Loucy (cell line): ENCODE data around the gene TMEM271.

Experiments
- H2AFZ ChIP-seq: fragments of 200-600 bp; sonication (generic); 2 replicates; pipeline ENCODE4 v1.6.0; 2016; ENCODE audit warnings: antibody characterized with exemption, mild to moderate bottlenecking, low read length, moderate library complexity
- H3F3A ChIP-seq: fragments of 200-600 bp; 2 replicates; pipeline ENCODE4 v1.6.0; 2016; ENCODE audit warnings: antibody characterized with exemption, low read depth, mild to moderate bottlenecking
- H3K27me3 ChIP-seq: fragments of 200-600 bp; sonication (generic); 2 replicates; pipeline ENCODE4 v1.6.1; 2014; ENCODE audit warnings: low read length, mild to moderate bottlenecking; ENCODE audit not compliant: insufficient read depth, poor library complexity, severe bottlenecking
- H3K36me3 ChIP-seq: fragments of 200-600 bp; sonication (generic); 2 replicates; pipeline ENCODE4 v1.6.1; 2016; ENCODE audit warnings: low read length; ENCODE audit not compliant: insufficient read depth
- H3K4me1 ChIP-seq: fragments of 200-600 bp; sonication (generic); 2 replicates; pipeline ENCODE4 v1.5.1; 2014; ENCODE audit warnings: low read length, mild to moderate bottlenecking; ENCODE audit not compliant: insufficient read depth, poor library complexity, severe bottlenecking
- H3K4me2 ChIP-seq: fragments of 200-600 bp; sonication (generic); 2 replicates; pipeline ENCODE4 v1.6.0; 2014; ENCODE audit warnings: antibody characterized with exemption, low read length, low read depth, mild to moderate bottlenecking; ENCODE audit not compliant: poor library complexity, severe bottlenecking
- H3K4me3 ChIP-seq: fragments of 200-600 bp; sonication (generic); 2 replicates; pipeline ENCODE4 v1.5.1; 2014; ENCODE audit warnings: low read length, mild to moderate bottlenecking, mixed read lengths; ENCODE audit not compliant: poor library complexity, severe bottlenecking
- H3K79me2 ChIP-seq: fragments of 200-600 bp; sonication (generic); 2 replicates; pipeline ENCODE4 v1.6.1; 2014; ENCODE audit warnings: low read length; ENCODE audit not compliant: insufficient read depth
- H3K9ac ChIP-seq: fragments of 200-600 bp; sonication (generic); 2 replicates; pipeline ENCODE4 v1.6.0; 2014; ENCODE audit warnings: mild to moderate bottlenecking, low read depth, low read length, moderate library complexity; ENCODE audit not compliant: poor library complexity, severe bottlenecking
- H3K9me2 ChIP-seq: fragments of 200-600 bp; sonication (generic); replicated peaks from 2 replicates; pipeline ENCODE4 v1.6.1; 2016; ENCODE audit warnings: low read depth, low read length, mixed read lengths
- H3K9me3 ChIP-seq: fragments of 200-600 bp; sonication (generic); 2 replicates; pipeline ENCODE4 v1.6.1; 2014; ENCODE audit warnings: mild to moderate bottlenecking, antibody characterized with exemption, low read length, low read depth; ENCODE audit not compliant: insufficient read depth
- H4K20me1 ChIP-seq: fragments of 200-600 bp; sonication (generic); 2 replicates; pipeline ENCODE4 v1.6.0; 2014; ENCODE audit warnings: antibody characterized with exemption, low read length, mild to moderate bottlenecking; ENCODE audit not compliant: insufficient read depth, poor library complexity, severe bottlenecking
- EZH2phosphoT487 ChIP-seq: fragments of 200-600 bp; IDR thresholded peaks from 2 replicates; pipeline ENCODE4 v1.6.1; 2018; ENCODE audit warnings: antibody characterized with exemption, mild to moderate bottlenecking, moderate library complexity, borderline replicate concordance
- TF ChIP-seq, protein P1 (sequence below): fragments of 200-600 bp; sonication (generic); conservative IDR thresholded peaks from 2 replicates; pipeline ENCODE4 v1.5.1; 2014; ENCODE audit warnings: mild to moderate bottlenecking, antibody characterized with exemption, low read length

Gene TMEM271, protein sequence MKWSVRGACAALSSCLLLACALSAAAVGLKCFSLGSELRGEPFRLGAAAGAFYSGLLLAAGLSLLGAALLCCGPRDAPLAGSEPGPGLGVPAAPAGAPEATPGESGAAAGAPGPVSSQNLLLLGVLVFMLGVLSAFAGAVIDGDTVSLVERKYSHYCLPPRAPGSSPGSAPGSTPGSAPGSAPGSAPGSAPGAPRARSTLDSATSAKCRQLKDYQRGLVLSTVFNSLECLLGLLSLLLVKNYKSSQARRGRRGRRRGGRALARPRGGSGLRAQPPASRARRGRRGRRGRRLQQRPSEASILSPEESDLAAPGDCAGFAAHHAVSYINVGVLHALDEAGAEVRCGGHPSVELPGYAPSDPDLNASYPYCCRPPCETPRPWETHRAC

DNA sequence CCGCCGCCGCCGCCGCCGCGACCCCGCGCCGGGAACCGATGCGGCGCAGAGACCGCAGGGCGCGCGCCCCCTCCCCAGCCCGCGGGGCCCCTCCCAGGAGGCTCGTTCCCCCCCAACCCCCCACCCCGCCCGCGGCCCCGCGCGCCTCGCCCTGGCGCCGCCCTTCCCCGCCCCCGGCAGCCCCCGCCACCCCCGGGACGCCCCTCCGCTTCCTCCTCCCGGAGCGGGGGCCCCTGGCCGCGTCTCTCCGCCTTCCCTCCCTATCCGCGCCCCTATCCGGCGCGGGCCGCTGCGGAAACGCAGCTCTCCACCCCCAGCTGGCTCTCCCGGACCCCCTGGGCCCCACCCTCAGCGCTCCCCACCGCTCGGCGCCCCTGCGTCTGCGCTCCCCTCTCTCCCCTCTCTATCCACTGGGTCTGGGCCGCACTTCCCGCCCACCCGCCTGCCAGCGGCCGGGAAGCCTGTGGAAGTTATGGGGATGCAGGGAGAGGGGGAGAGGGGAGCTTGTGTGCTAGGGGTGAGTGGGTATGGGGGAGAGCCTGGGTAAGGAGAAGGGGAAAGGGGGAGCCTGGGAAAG lies at the start of gene TMEM271:
Gene TMEM271, minus strand, starts transcription at position 51 of the 577 bp plus-strand sequence. CDS start 233 bp downstream, outside the sequence.
- Histone ChIP-seq H3K9ac (no peak within 1 kb of the TSS), H3K9me2 (no peaks in the 10 kb centered on the region), H3K4me1 (no peaks in the 10 kb centered on the region), H3F3A (no peaks in the 10 kb centered on the region), H2AFZ (no peak within 1 kb of the TSS), H4K20me1 (no peaks in the 10 kb centered on the region), H3K4me2 (no peak within 1 kb of the TSS), H3K36me3 (no peaks in the 10 kb centered on the region), H3K79me2 (no peaks in the 10 kb centered on the region), H3K27me3 (no peaks in the 10 kb centered on the region), H3K9me3 (peaks cover 13% of the 10 kb centered on the region; the same call in 1 of the 2 replicates), H3K4me3 (no peak within 1 kb of the TSS)
- TF ChIP-seq, protein P1, sequence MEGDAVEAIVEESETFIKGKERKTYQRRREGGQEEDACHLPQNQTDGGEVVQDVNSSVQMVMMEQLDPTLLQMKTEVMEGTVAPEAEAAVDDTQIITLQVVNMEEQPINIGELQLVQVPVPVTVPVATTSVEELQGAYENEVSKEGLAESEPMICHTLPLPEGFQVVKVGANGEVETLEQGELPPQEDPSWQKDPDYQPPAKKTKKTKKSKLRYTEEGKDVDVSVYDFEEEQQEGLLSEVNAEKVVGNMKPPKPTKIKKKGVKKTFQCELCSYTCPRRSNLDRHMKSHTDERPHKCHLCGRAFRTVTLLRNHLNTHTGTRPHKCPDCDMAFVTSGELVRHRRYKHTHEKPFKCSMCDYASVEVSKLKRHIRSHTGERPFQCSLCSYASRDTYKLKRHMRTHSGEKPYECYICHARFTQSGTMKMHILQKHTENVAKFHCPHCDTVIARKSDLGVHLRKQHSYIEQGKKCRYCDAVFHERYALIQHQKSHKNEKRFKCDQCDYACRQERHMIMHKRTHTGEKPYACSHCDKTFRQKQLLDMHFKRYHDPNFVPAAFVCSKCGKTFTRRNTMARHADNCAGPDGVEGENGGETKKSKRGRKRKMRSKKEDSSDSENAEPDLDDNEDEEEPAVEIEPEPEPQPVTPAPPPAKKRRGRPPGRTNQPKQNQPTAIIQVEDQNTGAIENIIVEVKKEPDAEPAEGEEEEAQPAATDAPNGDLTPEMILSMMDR: no peak
- no peak for TF ChIP-seq EZH2phosphoT487

DNA sequence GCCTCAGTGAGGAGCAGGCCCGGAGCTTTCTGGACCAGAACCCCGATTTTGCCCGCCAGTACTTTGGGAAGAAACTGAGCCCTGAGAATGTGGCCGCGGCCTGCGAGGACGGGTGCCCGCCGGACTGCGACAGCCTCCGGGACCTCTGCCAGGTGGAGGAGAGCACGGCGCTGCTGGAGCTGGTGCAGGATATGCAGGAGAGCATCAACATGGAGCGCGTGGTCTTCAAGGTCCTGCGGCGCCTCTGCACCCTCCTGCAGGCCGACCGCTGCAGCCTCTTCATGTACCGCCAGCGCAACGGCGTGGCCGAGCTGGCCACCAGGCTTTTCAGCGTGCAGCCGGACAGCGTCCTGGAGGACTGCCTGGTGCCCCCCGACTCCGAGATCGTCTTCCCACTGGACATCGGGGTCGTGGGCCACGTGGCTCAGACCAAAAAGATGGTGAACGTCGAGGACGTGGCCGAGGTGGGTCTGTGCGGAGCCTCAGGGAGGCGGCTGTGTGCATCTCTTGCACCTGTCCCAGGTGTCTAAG lies 49.6 kb upstream of the TMEM271 start:
- TF ChIP-seq EZH2phosphoT487: no peak
- TF ChIP-seq, protein P1: no peak

DNA sequence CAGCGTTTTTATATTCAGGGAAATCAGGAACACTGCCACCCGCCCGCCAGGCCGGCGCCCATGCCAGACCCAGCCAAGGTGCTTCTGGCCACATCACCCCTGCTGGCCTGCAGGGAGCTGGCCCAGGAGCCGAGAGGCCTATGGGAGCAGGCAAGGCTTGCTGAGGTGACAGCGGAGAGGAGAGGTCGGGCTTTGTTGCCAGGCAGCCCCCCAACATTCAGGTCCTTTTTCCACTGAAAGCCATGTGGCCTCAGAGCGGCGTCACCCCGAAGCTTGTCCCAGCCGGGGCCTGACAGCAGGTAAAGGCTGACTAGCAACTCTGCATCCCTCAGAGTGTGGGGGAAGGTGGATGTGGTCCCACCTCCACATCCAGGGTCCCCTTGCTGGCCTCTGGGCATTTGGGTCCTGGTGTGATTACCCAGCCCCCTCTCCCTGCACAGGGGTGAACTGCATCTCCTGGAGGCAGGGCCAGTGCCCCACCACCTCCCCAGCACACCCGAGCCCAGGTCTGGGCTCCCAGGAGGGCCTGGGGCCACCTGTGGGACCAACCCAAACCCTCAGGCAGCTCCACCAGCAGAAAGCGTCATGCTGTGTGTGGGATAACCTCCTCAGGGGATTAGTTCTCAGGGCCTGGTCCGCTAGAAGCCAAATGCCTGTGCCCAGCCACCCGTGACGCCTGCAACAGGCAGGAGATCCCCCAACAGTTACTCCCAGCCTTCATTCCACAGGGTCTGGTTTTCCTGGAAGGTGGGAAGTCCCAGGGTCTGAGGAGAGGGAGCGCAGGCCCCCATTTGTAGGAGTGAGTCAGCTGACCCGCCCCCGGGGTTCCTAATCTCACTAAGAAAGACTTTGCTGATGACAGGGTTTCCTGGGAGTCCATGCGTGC lies 48.9 kb upstream of the TMEM271 start, which contains the start of gene PDE6B:
Gene PDE6B, plus strand, starts transcription at position 869 of the 886 bp plus-strand sequence. CDS start 54 bp downstream, outside the sequence.
- H3K36me3 ChIP-seq: no peaks in the 10 kb centered on the region
- no peak within 1 kb of the TSS for H3K4me2 ChIP-seq
- no peaks in the 10 kb centered on the region for H3K4me1 ChIP-seq
- H3K27me3 ChIP-seq: no peaks in the 10 kb centered on the region
- H3F3A ChIP-seq: no peaks in the 10 kb centered on the region
- no peaks in the 10 kb centered on the region for H4K20me1 ChIP-seq
- TF ChIP-seq EZH2phosphoT487: no peak
- TF ChIP-seq, protein P1: no peak
- no peak within 1 kb of the TSS for H3K9ac ChIP-seq
- no peak within 1 kb of the TSS for H2AFZ ChIP-seq
- H3K9me3 ChIP-seq: peaks cover 33% of the 10 kb centered on the region; the same call in 1 of the 2 replicates
- no peak within 1 kb of the TSS for H3K4me3 ChIP-seq
- H3K79me2 ChIP-seq: no peaks in the 10 kb centered on the region
- H3K9me2 ChIP-seq: no peaks in the 10 kb centered on the region

More for the DNA sequence above, 49.6 kb upstream of the TMEM271 start:
- Histone ChIP-seq H3F3A (no peaks in the 10 kb centered on the region), H4K20me1 (no peaks in the 10 kb centered on the region), H3K4me1 (no peaks in the 10 kb centered on the region), H3K9ac (no peak overlapping the region), H3K4me3 (no peak overlapping the region), H3K36me3 (no peaks in the 10 kb centered on the region), H3K9me2 (no peaks in the 10 kb centered on the region), H3K79me2 (no peaks in the 10 kb centered on the region), H3K27me3 (no peaks in the 10 kb centered on the region), H3K4me2 (no peak overlapping the region), H3K9me3 (peaks cover 32% of the 10 kb centered on the region; the same call in 1 of the 2 replicates), H2AFZ (no peak overlapping the region)
